Naive thymus-derived CD8-positive, alpha-beta T cell (primary cell): ENCODE measurements around the gene EPN1. TPM values are rescaled to one million over a fixed set of nuclear protein-coding genes. Genes with fewer than 3 reads are reported as not detected.

Experiments
- ATAC-seq, 2 donors: fragments of 150-1000 bp; cut with Tn5 transposase in 1 of 2; sonication (Bioruptor Pico), chemical (Tn5 transposase) in 1 of 2; 1 replicate in 1 of 2; 2 replicates in 1 of 2; pipeline ENCODE4 v1.10.0; 2021; ENCODE audit warnings: mild to moderate bottlenecking in 2 of 2, moderate library complexity in 2 of 2
- POLR2A ChIA-PET: fragments of 350-600 bp; sonication (Branson Sonifier 250); formaldehyde crosslinking; loops from one replicate; lab custom pipeline; 2021; ENCODE audit warnings: antibody characterized with exemption; lab: Charles Lee
- DNase-seq, 10 donors: peaks; one replicate each; pipeline versions ENCODE4 v3.0.0 to v3.0.0-alpha.2; 2020 to 2022
- H3K27ac Mint-ChIP-seq, 10 donors: one replicate each; pipeline ENCODE4 v1.8.0; 2020 to 2022; ENCODE audit warnings: mild to moderate bottlenecking in 10 of 10, mixed read lengths in 10 of 10, moderate library complexity in 4 of 10, inconsistent platforms in 1 of 10
- H3K27me3 Mint-ChIP-seq, 5 donors: one replicate each; pipeline ENCODE4 v1.8.0; 2021 to 2022; ENCODE audit warnings: mixed read lengths in 5 of 5
- H3K36me3 Mint-ChIP-seq, 3 donors: one replicate each; pipeline ENCODE4 v1.8.0; 2020 to 2022; ENCODE audit warnings: mixed read lengths in 3 of 3, mild to moderate bottlenecking in 2 of 3, inconsistent platforms in 1 of 3
- H3K4me1 Mint-ChIP-seq, 4 donors: one replicate each; pipeline ENCODE4 v1.8.0; 2021 to 2022; ENCODE audit warnings: mixed read lengths in 4 of 4
- H3K4me3 Mint-ChIP-seq, 10 donors: one replicate each; pipeline ENCODE4 v1.8.0; 2020 to 2022; ENCODE audit warnings: mild to moderate bottlenecking in 10 of 10, mixed read lengths in 10 of 10, moderate library complexity in 6 of 10, inconsistent platforms in 1 of 10
- H3K9me3 Mint-ChIP-seq, 9 donors: one replicate each; pipeline ENCODE4 v1.8.0; 2020 to 2022; ENCODE audit warnings: mixed read lengths in 9 of 9, mild to moderate bottlenecking in 3 of 9, inconsistent platforms in 1 of 9, moderate library complexity in 1 of 9
- polyA plus RNA-seq, 3 donors: library from polyadenylated mRNA; unstranded; fragments of 300-500 nt; fragmentation: Illumina TruSeq; gene quantifications; one replicate each; pipeline ENCODE4 v1.2.3, GENCODE V29; 2021
- total RNA-seq, 8 experiments: library from RNA in 2 of 8; stranded (reverse) in 2 of 8; gene quantifications; one replicate each; pipeline ENCODE4 v1.2.3 and lab custom pipeline; 2021 to 2026

Gene EPN1
- total RNA-seq (10 to 100 TPM; 49.5 to 52.2 TPM), polyA plus RNA-seq (10 to 100 TPM in 1 of 3 donors, 1 to 10 TPM in 2; 5.5 to 15.8 (median 7.5) TPM), total RNA-seq (lab: John Stamatoyannopoulos, UW) (27.6 to 50.5 (median 39.3) reads per million in 6 experiments)

- Mint-ChIP-seq H3K4me3 (peak within 1 kb of the TSS; percentile 94 to 98 (median 96)), H3K27me3 (no peaks in the 10 kb centered on the region), H3K27ac (peak within 1 kb of the TSS; percentile 89 to 99 (median 96)), H3K9me3 (no peaks in the 10 kb centered on the region), H3K4me1 (peaks cover 42 to 81% (median 71%) of the 10 kb centered on the region in 4 donors), H3K36me3 (peaks cover 2 to 63% (median 4%) of the 10 kb centered on the region in 3 donors)
- peak; percentile 88 to 99 (median 97) for DNase-seq
- POLR2A ChIA-PET: interaction anchor here (1.0 to 1.9 kb wide), 4 partner anchors 18 to 32 kb away, joined by 4 to 8 read pairs (median 6); partner anchors contain the start of genes U2AF2 and ZNF581
- peak; percentile 89 to 93 for ATAC-seq
Observed at GRCh38 chr19:55674841-55675660, at the start of gene EPN1. Gene EPN1, plus strand, starts transcription at chr19:55675226. Its CDS starts 3,402 bp downstream, at chr19:55678628.

GRCh38 chr19:55626350-55626749, 48.7 kb upstream of the EPN1 start:
- POLR2A ChIA-PET: interaction anchor here (0.9 to 6.0 kb wide), 8 partner anchors 11 to 151 kb away, joined by 3 to 76 read pairs (median 12); partner anchors contain the start of genes FIZ1, ZNF524, ZNF580 and ZNF628
- peak in 8 of 10 donors; percentile 65 to 87 (median 82) for DNase-seq
- H3K4me3 Mint-ChIP-seq: peak overlapping the region; percentile 54 to 89 (median 82)
- H3K27me3 Mint-ChIP-seq: no peaks in the 10 kb centered on the region
- ATAC-seq: peak; percentile 70 to 74
- no peaks in the 10 kb centered on the region for H3K36me3 Mint-ChIP-seq
- peaks cover 0 to 2% (median 0%) of the 10 kb centered on the region in 9 donors for H3K9me3 Mint-ChIP-seq
- peaks cover 16 to 47% (median 38%) of the 10 kb centered on the region in 4 donors for H3K4me1 Mint-ChIP-seq
- peak overlapping the region; percentile 70 to 97 (median 94) for H3K27ac Mint-ChIP-seq

- H3K4me3 Mint-ChIP-seq: peak overlapping the region in 8 of 10 donors; percentile 7 to 83 (median 34)
- no peaks in the 10 kb centered on the region for H3K27me3 Mint-ChIP-seq
- DNase-seq (peak; percentile 66 to 97 (median 89)), ATAC-seq (peak; percentile 36 to 41)
- POLR2A ChIA-PET: interaction anchor here (0.6 to 9.3 kb wide), 16 partner anchors 8 to 620 kb away, joined by 3 to 148 read pairs (median 5); partner anchors contain the start of genes CCDC106, FIZ1, U2AF2 and ZNF524
- H3K9me3 Mint-ChIP-seq: no peaks in the 10 kb centered on the region
- H3K36me3 Mint-ChIP-seq: peaks cover 3 to 12% (median 4%) of the 10 kb centered on the region in 3 donors
- peaks cover 34 to 52% (median 46%) of the 10 kb centered on the region in 4 donors for H3K4me1 Mint-ChIP-seq
- H3K27ac Mint-ChIP-seq: peak overlapping the region; percentile 6 to 93 (median 87)
Observed at GRCh38 chr19:55632463-55632834, 42.6 kb upstream of the EPN1 start.

- peak overlapping the region in 4 of 10 donors; percentile 72 to 100 (median 100) for H3K27ac Mint-ChIP-seq
- H3K4me3 Mint-ChIP-seq: peak overlapping the region in 4 of 10 donors; percentile 67 to 97 (median 76)
- ATAC-seq: no peak
- no peak for DNase-seq
- peaks cover 4 to 20% (median 5%) of the 10 kb centered on the region in 3 donors for H3K36me3 Mint-ChIP-seq
- POLR2A ChIA-PET: interaction anchor here (0.7 to 9.3 kb wide), 12 partner anchors 9 to 543 kb away, joined by 3 to 148 read pairs (median 12); partner anchors contain the start of genes CCDC106, FIZ1, U2AF2 and UBE2S
- H3K9me3 Mint-ChIP-seq: no peaks in the 10 kb centered on the region
- no peaks in the 10 kb centered on the region for H3K27me3 Mint-ChIP-seq
- peaks cover 40 to 61% (median 55%) of the 10 kb centered on the region in 4 donors for H3K4me1 Mint-ChIP-seq
Observed at GRCh38 chr19:55633861-55634260, 41.2 kb upstream of the EPN1 start.

- POLR2A ChIA-PET: interaction anchor here (0.6 to 9.3 kb wide), 11 partner anchors 11 to 376 kb away, joined by 3 to 148 read pairs (median 12); partner anchors contain the start of genes CCDC106, FIZ1, PPP6R1 and U2AF2
- no peaks in the 10 kb centered on the region for H3K9me3 Mint-ChIP-seq
- DNase-seq (no peak), ATAC-seq (no peak)
- H3K36me3 Mint-ChIP-seq: peaks cover 4 to 20% (median 7%) of the 10 kb centered on the region in 3 donors
- peaks cover 44 to 72% (median 67%) of the 10 kb centered on the region in 4 donors for H3K4me1 Mint-ChIP-seq
- no peaks in the 10 kb centered on the region for H3K27me3 Mint-ChIP-seq
- peak overlapping the region; percentile 99 to 100 (median 100) for H3K27ac Mint-ChIP-seq
- peak overlapping the region; percentile 97 to 100 (median 100) for H3K4me3 Mint-ChIP-seq
Observed at GRCh38 chr19:55635334-55635717, 39.7 kb upstream of the EPN1 start.

- Mint-ChIP-seq H3K9me3 (no peaks in the 10 kb centered on the region), H3K4me3 (peak overlapping the region; percentile 97 to 100 (median 100)), H3K27me3 (no peaks in the 10 kb centered on the region), H3K27ac (peak overlapping the region; percentile 99 to 100 (median 100)), H3K4me1 (peaks cover 44 to 74% (median 70%) of the 10 kb centered on the region in 4 donors), H3K36me3 (peaks cover 4 to 20% (median 7%) of the 10 kb centered on the region in 3 donors)
- POLR2A ChIA-PET: interaction anchor here (0.6 to 9.3 kb wide), 11 partner anchors 10 to 377 kb away, joined by 3 to 148 read pairs (median 8); partner anchors contain the start of genes CCDC106, FIZ1, NAT14 and PPP6R1
- DNase-seq: no peak
- no peak for ATAC-seq
Observed at GRCh38 chr19:55635856-55636440, 39.1 kb upstream of the EPN1 start.

- H3K4me1 Mint-ChIP-seq: peaks cover 45 to 76% (median 71%) of the 10 kb centered on the region in 4 donors
- POLR2A ChIA-PET: interaction anchor here (0.6 to 9.3 kb wide), 8 partner anchors 9 to 161 kb away, joined by 3 to 148 read pairs (median 34); partner anchors contain the start of genes CCDC106, FIZ1, NAT14 and U2AF2
- peaks cover 4 to 20% (median 7%) of the 10 kb centered on the region in 3 donors for H3K36me3 Mint-ChIP-seq
- no peaks in the 10 kb centered on the region for H3K9me3 Mint-ChIP-seq
- ATAC-seq: no peak
- peak overlapping the region; percentile 97 to 100 (median 100) for H3K4me3 Mint-ChIP-seq
- no peaks in the 10 kb centered on the region for H3K27me3 Mint-ChIP-seq
- DNase-seq: no peak
- H3K27ac Mint-ChIP-seq: peak overlapping the region; percentile 99 to 100 (median 100)
Observed at GRCh38 chr19:55636723-55637122, 38.3 kb upstream of the EPN1 start.

- Mint-ChIP-seq H3K4me1 (peaks cover 43 to 74% (median 68%) of the 10 kb centered on the region in 4 donors), H3K27me3 (no peaks in the 10 kb centered on the region), H3K27ac (peak overlapping the region; percentile 24 to 100 (median 89)), H3K9me3 (no peaks in the 10 kb centered on the region), H3K4me3 (peak overlapping the region in 9 of 10 donors; percentile 29 to 100 (median 100)), H3K36me3 (peaks cover 4 to 20% (median 7%) of the 10 kb centered on the region in 3 donors)
- POLR2A ChIA-PET: interaction anchor here (0.9 to 9.3 kb wide), 9 partner anchors 9 to 176 kb away, joined by 3 to 148 read pairs (median 8); partner anchors contain the start of genes CCDC106, FIZ1, ISOC2 and NAT14
- ATAC-seq (no peak), DNase-seq (no peak)
Observed at GRCh38 chr19:55637534-55637933, 37.5 kb upstream of the EPN1 start.

- peak in 1 of 2 donors; percentile 30 for ATAC-seq
- no peaks in the 10 kb centered on the region for H3K9me3 Mint-ChIP-seq
- H3K27me3 Mint-ChIP-seq: no peaks in the 10 kb centered on the region
- DNase-seq: peak in 8 of 10 donors; percentile 47 to 77 (median 58)
- POLR2A ChIA-PET: interaction anchor here (1.1 to 9.3 kb wide), 6 partner anchors 7 to 162 kb away, joined by 3 to 148 read pairs (median 36); partner anchors contain the start of genes CCDC106, FIZ1, U2AF2 and ZNF524
- H3K4me1 Mint-ChIP-seq: peaks cover 49 to 78% (median 73%) of the 10 kb centered on the region in 4 donors
- H3K27ac Mint-ChIP-seq: peak overlapping the region; percentile 55 to 94 (median 90)
- peak overlapping the region in 8 of 10 donors; percentile 16 to 89 (median 56) for H3K4me3 Mint-ChIP-seq
- H3K36me3 Mint-ChIP-seq: peaks cover 4 to 20% (median 7%) of the 10 kb centered on the region in 3 donors
Observed at GRCh38 chr19:55638864-55639359, 36.1 kb upstream of the EPN1 start.

GRCh38 chr19:55640043-55640576, 34.9 kb upstream of the EPN1 start:
- DNase-seq (peak; percentile 63 to 83 (median 76)), ATAC-seq (peak; percentile 37 to 53)
- Mint-ChIP-seq H3K4me1 (peaks cover 50 to 79% (median 76%) of the 10 kb centered on the region in 4 donors), H3K9me3 (no peaks in the 10 kb centered on the region), H3K27me3 (no peaks in the 10 kb centered on the region), H3K36me3 (peaks cover under 1 to 16% (median 4%) of the 10 kb centered on the region in 3 donors), H3K4me3 (peak overlapping the region; percentile 66 to 91 (median 77)), H3K27ac (peak overlapping the region; percentile 84 to 94 (median 92))
- POLR2A ChIA-PET: interaction anchor here (0.6 to 7.3 kb wide), 6 partner anchors 9 to 1264 kb away, joined by 3 to 76 read pairs (median 6); partner anchors contain the start of genes FIZ1, ZNF524, ZNF784 and ZNF865
